Measurements from ENCODE around the gene KREMEN1.

The KREMEN1 gene

GRCh38 chr22:29049655-29050263 is 23.1 kb upstream of the KREMEN1 start:
- DNase-seq: no peak

- DNase-seq: no peak
These were observed 22.4 kb upstream of the KREMEN1 start for GRCh38 chr22:29050457-29050856.

GRCh38 chr22:29053048-29053702 is 19.7 kb upstream of the KREMEN1 start:
- no peak for DNase-seq

- no peak for DNase-seq
These were observed 18.5 kb upstream of the KREMEN1 start for GRCh38 chr22:29054251-29054767.

GRCh38 chr22:29055192-29055830 is 17.5 kb upstream of the KREMEN1 start:
- DNase-seq: peak; percentile 41

- no peak for DNase-seq
These were observed 16.4 kb upstream of the KREMEN1 start for GRCh38 chr22:29056472-29056871.

- no peak for DNase-seq
These were observed 12.5 kb upstream of the KREMEN1 start for GRCh38 chr22:29060251-29060869.

GRCh38 chr22:29060931-29061330 is 11.9 kb upstream of the KREMEN1 start:
- no peak for DNase-seq

- no peak for DNase-seq
These were observed 11.1 kb upstream of the KREMEN1 start, which contains the start of gene C22orf31 for GRCh38 chr22:29061773-29062172. TSS of gene C22orf31 (minus strand) at chr22:29061831. CDS start at chr22:29061792, 39 bp downstream.

- DNase-seq: no peak
These were observed 10.5 kb upstream of the KREMEN1 start for GRCh38 chr22:29062286-29062821.

- no peak for DNase-seq
These were observed 7.2 kb upstream of the KREMEN1 start for GRCh38 chr22:29065468-29066190.

- DNase-seq: no peak
These were observed 3.4 kb upstream of the KREMEN1 start for GRCh38 chr22:29069463-29069862.

GRCh38 chr22:29070490-29070889 is 2.3 kb upstream of the KREMEN1 start:
- DNase-seq: no peak

GRCh38 chr22:29071261-29072045 is 1.4 kb upstream of the KREMEN1 start:
- no peak for DNase-seq

GRCh38 chr22:29072193-29072978 is 449 bp upstream of the KREMEN1 start:
- peak; percentile 39 for DNase-seq

GRCh38 chr22:29073618-29074275 is 912 bp downstream of the KREMEN1 start:
- no peak for DNase-seq

GRCh38 chr22:29074276-29074772 is 1.5 kb downstream of the KREMEN1 start:
- no peak for DNase-seq

GRCh38 chr22:29078036-29078868 is 5.4 kb downstream of the KREMEN1 start:
- DNase-seq: no peak

- DNase-seq: no peak
These were observed 6.0 kb downstream of the KREMEN1 start for GRCh38 chr22:29078869-29079207.

Measured in NCI-H1092 treated with DMSO at 0.1 percent for 48 hours (cell line).